HepG2 (cell line): ENCODE results near the gene MYO18B. TPM values are rescaled to one million over a fixed set of nuclear protein-coding genes. Genes with fewer than 3 reads are reported as not detected.

Experiments used
- ATAC-seq: fragments of 200-7000 bp; cut with Tn5 transposase; 3 replicates; pipeline ENCODE4 v1.9.1; 2020; ENCODE audit warnings: mild to moderate bottlenecking, moderate library complexity
- BruUV-seq: library from RNA; stranded (reverse); fragments of 400-500 nt; replicated peaks from 2 replicates; lab custom pipeline; 2021; lab: Mats Ljungman, UMichigan
- CTCF ChIA-PET: fragments of 300-600 bp; formaldehyde crosslinking; extraction: SDS; loops from one replicate; lab custom pipeline; 2021; ENCODE audit warnings: low total read pairs, inconsistent platforms, low intra/inter-chr PET ratio; lab: Yijun Ruan, JAX
- POLR2A ChIA-PET: fragments of 350-600 bp; sonication (Branson Sonifier 250); formaldehyde crosslinking; loops from one replicate; lab custom pipeline; 2020; ENCODE audit warnings: antibody characterized with exemption, inconsistent platforms; lab: Yijun Ruan, JAX
- DNase-seq: peaks from one replicate; pipeline ENCODE4 v3.0.0-alpha.2; 2015; ENCODE audit warnings: low spot score
- FAIRE-seq: peaks from 3 replicates; lab custom pipeline; 2011; peaks lifted over from hg19 to GRCh38; lab: Jason Lieb, UNC
- H2AFZ ChIP-seq: one replicate; pipeline ENCODE4 v1.6.1; 2011; ENCODE audit warnings: low read length, inconsistent platforms
- H3K27ac ChIP-seq: fragments of 300-600 bp; 3 replicates; pipeline ENCODE4 v1.8.0; 2011; ENCODE audit warnings: mixed run types, mild to moderate bottlenecking, mixed read lengths, low read length, inconsistent platforms; ENCODE audit not compliant: insufficient read depth; ENCODE audit errors: extremely low read length
- H3K27me3 ChIP-seq, 2 experiments: fragments of 200-600 bp in 1 of 2; 2 replicates in 1 of 2; 3 replicates in 1 of 2; pipeline versions ENCODE4 v1.6.0 to v1.8.0; 2011; ENCODE audit warnings: low read length in 2 of 2, mild to moderate bottlenecking in 2 of 2, moderate library complexity in 2 of 2, inconsistent platforms in 1 of 2; ENCODE audit not compliant: insufficient read depth in 2 of 2, control insufficient read depth in 1 of 2
- H3K36me3 ChIP-seq, 2 experiments: fragments of 200-600 bp in 1 of 2; replicated peaks in 1 of 2; 2 replicates in 1 of 2; 3 replicates in 1 of 2; pipeline versions ENCODE4 v1.5.1 to v1.8.0; 2011; ENCODE audit warnings: low read length in 2 of 2, inconsistent platforms in 1 of 2; ENCODE audit not compliant: insufficient read depth in 2 of 2, control insufficient read depth in 1 of 2
- H3K4me1 ChIP-seq: 2 replicates; pipeline ENCODE4 v1.5.1; 2012; ENCODE audit warnings: low read length, inconsistent platforms; ENCODE audit not compliant: insufficient read depth
- H3K4me2 ChIP-seq: 2 replicates; pipeline ENCODE4 v1.6.0; 2011; ENCODE audit warnings: low read depth, low read length, inconsistent platforms
- H3K4me3 ChIP-seq, 3 experiments: fragments of 200-600 bp in 1 of 3; sonication (generic), shearing (Covaris generic) in 1 of 3; replicated peaks in 1 of 3; 2 replicates each; pipeline ENCODE4 v1.5.1; 2011 to 2016; ENCODE audit warnings: low read length in 3 of 3, inconsistent platforms in 2 of 3, low read depth in 2 of 3, mild to moderate bottlenecking in 2 of 3, control low read depth in 1 of 3, mixed read lengths in 1 of 3; ENCODE audit not compliant: insufficient read depth in 1 of 3
- H3K79me2 ChIP-seq: one replicate; pipeline ENCODE4 v1.6.1; 2011; ENCODE audit warnings: low read length, inconsistent platforms; ENCODE audit not compliant: insufficient read depth
- H3K9ac ChIP-seq: 2 replicates; pipeline ENCODE4 v1.6.0; 2011; ENCODE audit warnings: mild to moderate bottlenecking, low read depth, low read length, inconsistent platforms; ENCODE audit not compliant: insufficient read depth
- H3K9me3 ChIP-seq: 2 replicates; pipeline ENCODE4 v1.5.1; 2012; ENCODE audit warnings: mild to moderate bottlenecking, low read length
- H4K20me1 ChIP-seq: 2 replicates; pipeline ENCODE4 v1.6.0; 2011; ENCODE audit warnings: inconsistent platforms, mild to moderate bottlenecking, low read length, moderate library complexity; ENCODE audit not compliant: insufficient read depth
- HBP1 ChIP-seq: IDR thresholded peaks from 2 replicates; pipeline ENCODE4 v1.6.1; 2016; ENCODE audit warnings: low read depth, control low read depth
- SMC3 ChIP-seq: IDR thresholded peaks from 2 replicates; pipeline ENCODE4 v1.6.1; 2011; ENCODE audit warnings: low read length, improper control_type of control experiment
- XRCC5 ChIP-seq: fragments of 200-400 bp; formaldehyde crosslinking; optimal IDR thresholded peaks from 2 replicates; pipeline ENCODE3; 2017; ENCODE audit warnings: mild to moderate bottlenecking, low read length
- WGBS: methylation state at CpG from one replicate; pipeline ENCODE4 v1.1.6; 2017; ENCODE audit warnings: low lambda C conversion rate; 5-methylcytosine and 5-hydroxymethylcytosine counted together
- in situ Hi-C: cut with HindIII; loops from 2 replicates; pipeline ENCODE4 v1.10.0; 2017; ENCODE audit warnings: low pct_unique_long_range_greater_than_20kb; ENCODE audit not compliant: extremely low pct_ligation_motif_present
- intact Hi-C: fragments of 100-400 bp; cut with micrococcal nuclease; formaldehyde crosslinking; loops from one replicate; pipeline ENCODE4 v1.10.0; 2022; ENCODE audit not compliant: unreplicated experiment
- polyA plus RNA-seq, 8 experiments: library from polyadenylated mRNA; depleted of rRNA in 3 of 8; stranded (reverse) in 7 of 8; unstranded in 1 of 8; fragments of >200 nt; fragmentation: Illumina TruSeq in 4 of 8; extraction: Trizol in 4 of 8; gene quantifications; 2 replicates each; pipeline versions ENCODE4 v1.2.1 to v1.2.3, GENCODE V29; 2011 to 2016; ENCODE audit warnings: low read depth in 4 of 8, missing spikeins in 1 of 8, mixed read lengths in 1 of 8; ENCODE audit not compliant: insufficient read depth in 1 of 8
- total RNA-seq, 5 experiments: library from RNA; depleted of rRNA; stranded (reverse); fragments of >200 nt; fragmentation: Illumina TruSeq; extraction: Trizol; gene quantifications; 2 replicates each; pipeline ENCODE4 v1.2.3, GENCODE V29; 2016; ENCODE audit warnings: low read depth in 1 of 5
- TF ChIP-seq, protein P1 (sequence below): sonication (generic); formaldehyde crosslinking; IDR thresholded peaks from 2 replicates; pipeline ENCODE4 v1.4.0; 2020; ENCODE audit warnings: missing genetic modification reagents

Gene MYO18B
- total and polyA plus RNA-seq, 2 of the 13 experiments (the other 11 are each of a cell fraction or from before 2014, with no cell fraction given): 0.01 TPM; not detected in 1

GRCh38 chr22:25774575-25775026 is 32.6 kb downstream of the MYO18B start (continued):
- TF ChIP-seq XRCC5 (no peak), SMC3 (peak; percentile 37; the same call in 1 of the 2 replicates)

- no peaks in the 10 kb centered on the region for H3K36me3 ChIP-seq
- H4K20me1 ChIP-seq: no peaks in the 10 kb centered on the region
- ChIA-PET CTCF (interaction anchor here (1.9 kb wide), 1 partner anchor 555 kb away, joined by 13 read pairs; no protein-coding TSS in a partner anchor), POLR2A (no interaction called here)
- no peak overlapping the region for H3K27ac ChIP-seq
- H3K4me2 ChIP-seq: no peak overlapping the region
- intact Hi-C loops (no loop called here), in situ Hi-C loops (no loop called here)
- DNase-seq: no peak
- FAIRE-seq: no peak
- no peak overlapping the region for H3K9ac ChIP-seq
- no TSS peak for BruUV-seq
- H2AFZ ChIP-seq: no peak overlapping the region
- peaks cover 2 to 9% of the 10 kb centered on the region in 2 experiments; a peak in 3 of 5 replicates for H3K27me3 ChIP-seq
- TF ChIP-seq HBP1 (CRISPR knock-in tag): no peak
- TF ChIP-seq, protein P1, sequence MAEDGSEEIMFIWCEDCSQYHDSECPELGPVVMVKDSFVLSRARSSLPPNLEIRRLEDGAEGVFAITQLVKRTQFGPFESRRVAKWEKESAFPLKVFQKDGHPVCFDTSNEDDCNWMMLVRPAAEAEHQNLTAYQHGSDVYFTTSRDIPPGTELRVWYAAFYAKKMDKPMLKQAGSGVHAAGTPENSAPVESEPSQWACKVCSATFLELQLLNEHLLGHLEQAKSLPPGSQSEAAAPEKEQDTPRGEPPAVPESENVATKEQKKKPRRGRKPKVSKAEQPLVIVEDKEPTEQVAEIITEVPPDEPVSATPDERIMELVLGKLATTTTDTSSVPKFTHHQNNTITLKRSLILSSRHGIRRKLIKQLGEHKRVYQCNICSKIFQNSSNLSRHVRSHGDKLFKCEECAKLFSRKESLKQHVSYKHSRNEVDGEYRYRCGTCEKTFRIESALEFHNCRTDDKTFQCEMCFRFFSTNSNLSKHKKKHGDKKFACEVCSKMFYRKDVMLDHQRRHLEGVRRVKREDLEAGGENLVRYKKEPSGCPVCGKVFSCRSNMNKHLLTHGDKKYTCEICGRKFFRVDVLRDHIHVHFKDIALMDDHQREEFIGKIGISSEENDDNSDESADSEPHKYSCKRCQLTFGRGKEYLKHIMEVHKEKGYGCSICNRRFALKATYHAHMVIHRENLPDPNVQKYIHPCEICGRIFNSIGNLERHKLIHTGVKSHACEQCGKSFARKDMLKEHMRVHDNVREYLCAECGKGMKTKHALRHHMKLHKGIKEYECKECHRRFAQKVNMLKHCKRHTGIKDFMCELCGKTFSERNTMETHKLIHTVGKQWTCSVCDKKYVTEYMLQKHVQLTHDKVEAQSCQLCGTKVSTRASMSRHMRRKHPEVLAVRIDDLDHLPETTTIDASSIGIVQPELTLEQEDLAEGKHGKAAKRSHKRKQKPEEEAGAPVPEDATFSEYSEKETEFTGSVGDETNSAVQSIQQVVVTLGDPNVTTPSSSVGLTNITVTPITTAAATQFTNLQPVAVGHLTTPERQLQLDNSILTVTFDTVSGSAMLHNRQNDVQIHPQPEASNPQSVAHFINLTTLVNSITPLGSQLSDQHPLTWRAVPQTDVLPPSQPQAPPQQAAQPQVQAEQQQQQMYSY (CRISPR knock-in tag): peak; percentile 95
- 0 out of 2 replicates have a peak, but pooled peaks cover 6% of the 10 kb centered on the region for H3K4me1 ChIP-seq
- no peak overlapping the region for H3K4me3 ChIP-seq
- no peaks in the 10 kb centered on the region for H3K79me2 ChIP-seq
- WGBS: 5% methylated on average over 8 of the region's 8 CpGs
- H3K9me3 ChIP-seq: no peaks in the 10 kb centered on the region
- no peak for ATAC-seq
These were observed 33.5 kb downstream of the MYO18B start for GRCh38 chr22:25775531-25775930.
